Neural cell (in vitro differentiated cells): ENCODE results near the gene HSPBAP1. TPM values are rescaled to one million over a fixed set of nuclear protein-coding genes. Genes with fewer than 3 reads are reported as not detected.

Experiments
- H2AFZ ChIP-seq: fragments of 200-600, 300-800 bp; sonication (generic), shearing (Covaris generic); 2 replicates; pipeline ENCODE4 v1.6.0; 2014; ENCODE audit warnings: low read depth, mild to moderate bottlenecking, antibody characterized with exemption, low read length, moderate library complexity
- H3F3A ChIP-seq: fragments of 200-600 bp; shearing (Covaris generic); 2 replicates; pipeline ENCODE4 v1.6.1; 2016; ENCODE audit warnings: mild to moderate bottlenecking, moderate library complexity, mixed read lengths, antibody characterized with exemption, low read length; ENCODE audit not compliant: insufficient read depth, poor library complexity, severe bottlenecking
- H3K27ac ChIP-seq: fragments of 200-600, 300-800 bp; sonication (generic), shearing (Covaris generic); 2 replicates; pipeline ENCODE4 v1.5.1; 2014; ENCODE audit warnings: mild to moderate bottlenecking, low read length, moderate library complexity
- H3K27me3 ChIP-seq: fragments of 300-800, 200-600 bp; sonication (generic), shearing (Covaris generic); 2 replicates; pipeline ENCODE4 v1.6.0; 2014; ENCODE audit warnings: mild to moderate bottlenecking, low read depth, low read length, moderate library complexity; ENCODE audit not compliant: insufficient read depth
- H3K36me3 ChIP-seq: fragments of 300-800, 200-600 bp; sonication (generic), shearing (Covaris generic); 2 replicates; pipeline ENCODE4 v1.5.1; 2014; ENCODE audit warnings: mild to moderate bottlenecking, antibody characterized with exemption, low read length, moderate library complexity; ENCODE audit not compliant: insufficient read depth
- H3K4me2 ChIP-seq: fragments of 300-800, 200-600 bp; sonication (generic), shearing (Covaris generic); 2 replicates; pipeline ENCODE4 v1.6.0; 2014; ENCODE audit warnings: mild to moderate bottlenecking, low read length
- H3K4me3 ChIP-seq: fragments of 300-800, 200-600 bp; sonication (generic), shearing (Covaris generic); 2 replicates; pipeline ENCODE4 v1.5.1; 2014; ENCODE audit warnings: mild to moderate bottlenecking, low read length, moderate library complexity
- H3K79me2 ChIP-seq: fragments of 200-600 bp; shearing (Covaris generic); replicated peaks from 2 replicates; pipeline ENCODE4 v1.6.0; 2014; ENCODE audit warnings: mild to moderate bottlenecking, low read length, moderate library complexity; ENCODE audit not compliant: insufficient read depth
- H3K9ac ChIP-seq: fragments of 300-800, 200-600 bp; sonication (generic), shearing (Covaris generic); 2 replicates; pipeline ENCODE4 v1.6.1; 2016; ENCODE audit warnings: mild to moderate bottlenecking, low read length, mixed read lengths
- H3K9me2 ChIP-seq: fragments of 200-600 bp; shearing (Covaris generic); 2 replicates; pipeline ENCODE4 v1.6.1; 2016; ENCODE audit warnings: mild to moderate bottlenecking, low read length, mixed read lengths; ENCODE audit not compliant: insufficient read depth
- H3K9me3 ChIP-seq: fragments of 200-600, 300-800 bp; sonication (generic), shearing (Covaris generic); 2 replicates; pipeline ENCODE4 v1.6.1; 2016; ENCODE audit warnings: mild to moderate bottlenecking, mixed run types, low read length, moderate library complexity, mixed read lengths
- H4K20me1 ChIP-seq: fragments of 200-600 bp; shearing (Covaris generic); 2 replicates; pipeline ENCODE4 v1.6.1; 2016; ENCODE audit warnings: mild to moderate bottlenecking, mixed run types; ENCODE audit not compliant: insufficient read depth
- EP300 ChIP-seq: fragments of 450-650 bp; conservative IDR thresholded peaks from 2 replicates; pipeline ENCODE4 v1.6.1; 2014; ENCODE audit warnings: antibody characterized with exemption, mild to moderate bottlenecking, moderate library complexity; ENCODE audit not compliant: poor library complexity, severe bottlenecking
- EZH2 ChIP-seq: fragments of 200-600, 300-800 bp; shearing (Covaris generic), sonication (generic); IDR thresholded peaks from 2 replicates; pipeline ENCODE4 v1.6.1; 2014; ENCODE audit warnings: antibody characterized with exemption, low read length, borderline replicate concordance, mild to moderate bottlenecking; ENCODE audit not compliant: insufficient read depth, poor library complexity, severe bottlenecking
- MXI1 ChIP-seq: fragments of 450-650 bp; conservative IDR thresholded peaks from 2 replicates; pipeline ENCODE4 v1.6.1; 2014; ENCODE audit warnings: antibody characterized with exemption, mild to moderate bottlenecking; ENCODE audit not compliant: poor library complexity, severe bottlenecking
- POLR2AphosphoS5 ChIP-seq: IDR thresholded peaks from 2 replicates; pipeline ENCODE4 v1.6.1; 2012
- RAD21 ChIP-seq: fragments of 450-650 bp; conservative IDR thresholded peaks from 2 replicates; pipeline ENCODE4 v1.6.1; 2014; ENCODE audit warnings: antibody characterized with exemption, mild to moderate bottlenecking, moderate library complexity
- SMC3 ChIP-seq: fragments of 450-650 bp; conservative IDR thresholded peaks from 2 replicates; pipeline ENCODE4 v1.6.1; 2014; ENCODE audit warnings: antibody characterized with exemption, mild to moderate bottlenecking, moderate library complexity; ENCODE audit not compliant: poor library complexity
- TAF1 ChIP-seq: IDR thresholded peaks from 2 replicates; pipeline ENCODE4 v1.6.1; 2012; ENCODE audit warnings: low read depth
- polyA plus RNA-seq: library from polyadenylated mRNA; depleted of rRNA; stranded (reverse); fragments of >200 nt; gene quantifications from 2 replicates; pipeline ENCODE4 v1.2.3, GENCODE V29; 2014
- TF ChIP-seq, protein P1 (sequence below): fragments of 450-650 bp; IDR thresholded peaks from 2 replicates; pipeline ENCODE4 v1.5.1; 2014; ENCODE audit warnings: antibody characterized with exemption, mild to moderate bottlenecking, moderate library complexity; ENCODE audit not compliant: poor library complexity, severe bottlenecking
- TF ChIP-seq, protein P2 (sequence below): IDR thresholded peaks from 2 replicates; pipeline ENCODE4 v1.6.1; 2012; ENCODE audit warnings: borderline replicate concordance

HSPBAP1 gene
- polyA plus RNA-seq, 1 donor from 2014 or later: 8.6 TPM

DNA sequence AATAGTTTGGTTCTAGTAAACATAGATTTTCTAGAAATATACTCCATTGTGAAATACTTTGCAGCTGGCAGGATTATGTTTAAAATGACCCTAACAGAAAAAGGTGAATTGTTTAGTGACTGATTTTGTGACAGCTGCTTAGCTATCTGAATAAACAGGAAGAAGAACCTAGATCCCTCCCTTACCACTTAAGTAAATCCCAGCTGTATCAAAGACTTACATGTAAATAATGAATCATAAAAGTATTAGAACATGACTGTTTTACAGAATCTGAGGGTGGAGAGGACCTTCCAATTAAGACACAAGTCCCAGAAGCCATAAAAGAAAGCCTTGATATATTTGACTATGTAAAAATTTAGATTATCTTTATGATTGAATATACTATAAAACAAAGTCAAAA, 17.1 kb upstream of the HSPBAP1 start:
- H3K27me3 ChIP-seq: no peaks in the 10 kb centered on the region
- no peak overlapping the region for H3K4me2 ChIP-seq
- H2AFZ ChIP-seq: no peak overlapping the region
- no peaks in the 10 kb centered on the region for H4K20me1 ChIP-seq
- H3K4me3 ChIP-seq: no peak overlapping the region
- no peak overlapping the region for H3K27ac ChIP-seq
- no peaks in the 10 kb centered on the region for H3K9me3 ChIP-seq
- H3K79me2 ChIP-seq: no peaks in the 10 kb centered on the region
- no peak overlapping the region for H3K9ac ChIP-seq
- H3F3A ChIP-seq: no peaks in the 10 kb centered on the region
- TF ChIP-seq TAF1 (no peak), MXI1 (no peak), POLR2AphosphoS5 (no peak), RAD21 (no peak), EP300 (no peak), SMC3 (no peak), EZH2 (no peak)
- TF ChIP-seq, protein P1, sequence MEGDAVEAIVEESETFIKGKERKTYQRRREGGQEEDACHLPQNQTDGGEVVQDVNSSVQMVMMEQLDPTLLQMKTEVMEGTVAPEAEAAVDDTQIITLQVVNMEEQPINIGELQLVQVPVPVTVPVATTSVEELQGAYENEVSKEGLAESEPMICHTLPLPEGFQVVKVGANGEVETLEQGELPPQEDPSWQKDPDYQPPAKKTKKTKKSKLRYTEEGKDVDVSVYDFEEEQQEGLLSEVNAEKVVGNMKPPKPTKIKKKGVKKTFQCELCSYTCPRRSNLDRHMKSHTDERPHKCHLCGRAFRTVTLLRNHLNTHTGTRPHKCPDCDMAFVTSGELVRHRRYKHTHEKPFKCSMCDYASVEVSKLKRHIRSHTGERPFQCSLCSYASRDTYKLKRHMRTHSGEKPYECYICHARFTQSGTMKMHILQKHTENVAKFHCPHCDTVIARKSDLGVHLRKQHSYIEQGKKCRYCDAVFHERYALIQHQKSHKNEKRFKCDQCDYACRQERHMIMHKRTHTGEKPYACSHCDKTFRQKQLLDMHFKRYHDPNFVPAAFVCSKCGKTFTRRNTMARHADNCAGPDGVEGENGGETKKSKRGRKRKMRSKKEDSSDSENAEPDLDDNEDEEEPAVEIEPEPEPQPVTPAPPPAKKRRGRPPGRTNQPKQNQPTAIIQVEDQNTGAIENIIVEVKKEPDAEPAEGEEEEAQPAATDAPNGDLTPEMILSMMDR: no peak
- TF ChIP-seq, protein P2, sequence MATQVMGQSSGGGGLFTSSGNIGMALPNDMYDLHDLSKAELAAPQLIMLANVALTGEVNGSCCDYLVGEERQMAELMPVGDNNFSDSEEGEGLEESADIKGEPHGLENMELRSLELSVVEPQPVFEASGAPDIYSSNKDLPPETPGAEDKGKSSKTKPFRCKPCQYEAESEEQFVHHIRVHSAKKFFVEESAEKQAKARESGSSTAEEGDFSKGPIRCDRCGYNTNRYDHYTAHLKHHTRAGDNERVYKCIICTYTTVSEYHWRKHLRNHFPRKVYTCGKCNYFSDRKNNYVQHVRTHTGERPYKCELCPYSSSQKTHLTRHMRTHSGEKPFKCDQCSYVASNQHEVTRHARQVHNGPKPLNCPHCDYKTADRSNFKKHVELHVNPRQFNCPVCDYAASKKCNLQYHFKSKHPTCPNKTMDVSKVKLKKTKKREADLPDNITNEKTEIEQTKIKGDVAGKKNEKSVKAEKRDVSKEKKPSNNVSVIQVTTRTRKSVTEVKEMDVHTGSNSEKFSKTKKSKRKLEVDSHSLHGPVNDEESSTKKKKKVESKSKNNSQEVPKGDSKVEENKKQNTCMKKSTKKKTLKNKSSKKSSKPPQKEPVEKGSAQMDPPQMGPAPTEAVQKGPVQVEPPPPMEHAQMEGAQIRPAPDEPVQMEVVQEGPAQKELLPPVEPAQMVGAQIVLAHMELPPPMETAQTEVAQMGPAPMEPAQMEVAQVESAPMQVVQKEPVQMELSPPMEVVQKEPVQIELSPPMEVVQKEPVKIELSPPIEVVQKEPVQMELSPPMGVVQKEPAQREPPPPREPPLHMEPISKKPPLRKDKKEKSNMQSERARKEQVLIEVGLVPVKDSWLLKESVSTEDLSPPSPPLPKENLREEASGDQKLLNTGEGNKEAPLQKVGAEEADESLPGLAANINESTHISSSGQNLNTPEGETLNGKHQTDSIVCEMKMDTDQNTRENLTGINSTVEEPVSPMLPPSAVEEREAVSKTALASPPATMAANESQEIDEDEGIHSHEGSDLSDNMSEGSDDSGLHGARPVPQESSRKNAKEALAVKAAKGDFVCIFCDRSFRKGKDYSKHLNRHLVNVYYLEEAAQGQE: no peak
- H3K9me2 ChIP-seq: no peaks in the 10 kb centered on the region
- H3K36me3 ChIP-seq: no peaks in the 10 kb centered on the region

DNA sequence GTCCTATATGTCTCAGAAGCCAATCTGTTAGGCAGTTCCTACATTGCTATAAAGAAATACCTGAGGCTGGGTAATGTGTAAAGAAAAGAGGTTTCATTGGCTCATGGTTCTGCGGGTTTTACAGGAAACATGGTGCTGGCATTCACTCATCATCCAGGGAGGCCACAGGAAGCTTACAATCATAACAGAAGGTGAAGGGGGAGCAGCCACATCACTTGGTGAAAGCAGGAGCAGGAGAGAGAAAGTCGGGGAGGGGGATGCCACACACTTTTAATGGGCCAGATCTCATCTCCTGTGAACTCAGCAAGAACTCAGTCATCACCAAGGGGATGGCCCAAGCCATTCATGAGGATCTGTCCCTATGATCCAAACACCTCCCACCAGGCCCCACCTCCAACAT, 10.3 kb upstream of the HSPBAP1 start:
- TF ChIP-seq MXI1: no peak
- TF ChIP-seq, protein P1: no peak
- TF ChIP-seq EZH2: no peak
- TF ChIP-seq POLR2AphosphoS5: no peak
- TF ChIP-seq TAF1: no peak
- TF ChIP-seq SMC3: no peak
- TF ChIP-seq, protein P2: no peak
- no peak for TF ChIP-seq RAD21
- no peak for TF ChIP-seq EP300
- no peaks in the 10 kb centered on the region for H4K20me1 ChIP-seq
- no peak overlapping the region for H2AFZ ChIP-seq
- H3K36me3 ChIP-seq: no peaks in the 10 kb centered on the region
- H3F3A ChIP-seq: no peaks in the 10 kb centered on the region
- H3K4me2 ChIP-seq: no peak overlapping the region
- no peak overlapping the region for H3K27ac ChIP-seq
- no peaks in the 10 kb centered on the region for H3K9me3 ChIP-seq
- H3K79me2 ChIP-seq: peaks cover 7% of the 10 kb centered on the region
- H3K9me2 ChIP-seq: no peaks in the 10 kb centered on the region
- no peak overlapping the region for H3K4me3 ChIP-seq
- H3K9ac ChIP-seq: no peak overlapping the region
- no peaks in the 10 kb centered on the region for H3K27me3 ChIP-seq
